Measurements from ENCODE around the gene NCAPD2. TPM values are rescaled to one million over a fixed set of nuclear protein-coding genes. Genes with fewer than 3 reads are reported as not detected.
A peak's percentile ranks its signal among the peaks of the same experiment; 100 is the strongest.

The NCAPD2 gene
- polyA plus RNA-seq, 3 donors, result 6.2 to 15.0 (median 8.3) TPM

GRCh38 chr12:6508087-6508486 is 14.2 kb downstream of the NCAPD2 start:
- peak overlapping the region in 1 of 7 donors; percentile 58 for H3K27ac Mint-ChIP-seq
- intact Hi-C loops (cut with micrococcal nuclease), result no loop called here
- H3K27me3 Mint-ChIP-seq (ENCODE audit: low read depth in 3 of 3), result peaks cover 0 to 4% (median 0%) of the 10 kb centered on the region in 3 donors
- no peak overlapping the region for H3K4me2 ChIP-seq (replicated peaks; ENCODE audit: extremely low read depth, low read length, poor library complexity, severe bottlenecking)
- no peaks in the 10 kb centered on the region for H3K9me3 ChIP-seq (replicated peaks in 1 of 2; ENCODE audit: control insufficient read depth in 1 of 2, insufficient read depth in 1 of 2, low read length in 2 of 2)
- H2AFZ ChIP-seq (ENCODE audit: insufficient read depth, low read depth, low read length, poor library complexity, severe bottlenecking), result no peak overlapping the region
- no peaks in the 10 kb centered on the region for H3K9me3 Mint-ChIP-seq
- no peaks in the 10 kb centered on the region for H3K27me3 ChIP-seq (ENCODE audit: control insufficient read depth in 2 of 2, insufficient read depth in 2 of 2, low read length in 2 of 2)
- H3K4me1 Mint-ChIP-seq, result no peaks in the 10 kb centered on the region
- WGBS (ENCODE audit: insufficient coverage), result 96% methylated on average over 5 of the region's 7 CpGs
- peaks cover 77% of the 10 kb centered on the region for H3K79me2 ChIP-seq (ENCODE audit: insufficient read depth, low read length)
- H4K20me1 ChIP-seq (ENCODE audit: insufficient read depth, low read length), result no peaks in the 10 kb centered on the region
- H3K36me3 ChIP-seq (replicated peaks in 1 of 2; ENCODE audit: control insufficient read depth in 1 of 2, insufficient read depth in 2 of 2, low read length in 2 of 2), result peaks cover 53 to 96% of the 10 kb centered on the region in 2 donors
- no peak overlapping the region for H3K4me3 Mint-ChIP-seq
- peaks cover 52 to 76% of the 10 kb centered on the region in 2 donors for H3K36me3 Mint-ChIP-seq
- H3K4me3 ChIP-seq (replicated peaks in 1 of 3; ENCODE audit: low read depth in 2 of 3, low read length in 3 of 3), result no peak overlapping the region
- H3K9ac ChIP-seq (ENCODE audit: insufficient read depth, low read length, poor library complexity, severe bottlenecking), result no peak overlapping the region
- no peaks in the 10 kb centered on the region for H3K4me1 ChIP-seq (ENCODE audit: control insufficient read depth in 1 of 2, insufficient read depth in 2 of 2, low read length in 2 of 2)
- DNase-seq, result no peak
- TF ChIP-seq CTCF (IDR thresholded peaks at IDR 0.05), result no peak
- H3K27ac ChIP-seq (ENCODE audit: low read depth in 1 of 2, low read length in 2 of 2), result no peak overlapping the region

GRCh38 chr12:6520186-6520585 is 26.3 kb downstream of the NCAPD2 start:
- intact Hi-C loops (cut with micrococcal nuclease), result no loop called here
- no peak overlapping the region for H2AFZ ChIP-seq (ENCODE audit: insufficient read depth, low read depth, low read length, poor library complexity, severe bottlenecking)
- no peak overlapping the region for H3K4me2 ChIP-seq (replicated peaks; ENCODE audit: extremely low read depth, low read length, poor library complexity, severe bottlenecking)
- no peak for TF ChIP-seq CTCF (IDR thresholded peaks at IDR 0.05)
- Mint-ChIP-seq H3K36me3 (peaks cover 76 to 94% of the 10 kb centered on the region in 2 donors), H3K27ac (peak overlapping the region in 1 of 7 donors; percentile 50), H3K9me3 (no peaks in the 10 kb centered on the region), H3K4me1 (no peaks in the 10 kb centered on the region), H3K27me3 (ENCODE audit: low read depth in 3 of 3) (no peaks in the 10 kb centered on the region), H3K4me3 (no peak overlapping the region)
- no peaks in the 10 kb centered on the region for H4K20me1 ChIP-seq (ENCODE audit: insufficient read depth, low read length)
- H3K9ac ChIP-seq (ENCODE audit: insufficient read depth, low read length, poor library complexity, severe bottlenecking), result no peak overlapping the region
- no peak overlapping the region for H3K27ac ChIP-seq (ENCODE audit: low read depth in 1 of 2, low read length in 2 of 2)
- H3K27me3 ChIP-seq (ENCODE audit: control insufficient read depth in 2 of 2, insufficient read depth in 2 of 2, low read length in 2 of 2), result no peaks in the 10 kb centered on the region
- no CpG with 5 or more reads among the region's 3 CpGs for WGBS (ENCODE audit: insufficient coverage)
- no peak for DNase-seq
- H3K4me1 ChIP-seq (ENCODE audit: control insufficient read depth in 1 of 2, insufficient read depth in 2 of 2, low read length in 2 of 2), result no peaks in the 10 kb centered on the region
- no peak overlapping the region for H3K4me3 ChIP-seq (replicated peaks in 1 of 3; ENCODE audit: low read depth in 2 of 3, low read length in 3 of 3)
- no peaks in the 10 kb centered on the region for H3K79me2 ChIP-seq (ENCODE audit: insufficient read depth, low read length)
- peaks cover 85 to 99% of the 10 kb centered on the region in 2 donors for H3K36me3 ChIP-seq (replicated peaks in 1 of 2; ENCODE audit: control insufficient read depth in 1 of 2, insufficient read depth in 2 of 2, low read length in 2 of 2)
- H3K9me3 ChIP-seq (replicated peaks in 1 of 2; ENCODE audit: control insufficient read depth in 1 of 2, insufficient read depth in 1 of 2, low read length in 2 of 2), result no peaks in the 10 kb centered on the region

All from CD14-positive monocyte (primary cell).